H1 (cell line): Measurements from ENCODE around the gene ABCB11. TPM values are rescaled to one million over a fixed set of nuclear protein-coding genes. Genes with fewer than 3 reads are reported as not detected.

Experiments used
- KDM4A ChIP-seq: IDR thresholded peaks from one replicate; pipeline ENCODE4 v1.7.1; 2012; ENCODE audit warnings: low read depth, mild to moderate bottlenecking, moderate library complexity, low read length, inconsistent platforms; ENCODE audit not compliant: severe bottlenecking
- SAP30 ChIP-seq: fragments of 300-600 bp; sonication (generic); IDR thresholded peaks from 2 replicates; pipeline ENCODE4 v1.7.1; 2012; ENCODE audit warnings: low read length, moderate library complexity, mild to moderate bottlenecking, inconsistent platforms; ENCODE audit not compliant: insufficient read depth, insufficient replicate concordance
- SRF ChIP-seq: IDR thresholded peaks from 2 replicates; pipeline ENCODE4 v1.6.1; 2011; ENCODE audit warnings: mild to moderate bottlenecking, low read depth, low read length, moderate library complexity
- polyA plus RNA-seq, 7 experiments: library from polyadenylated mRNA; depleted of rRNA in 3 of 7; stranded (reverse) in 5 of 7; unstranded in 2 of 7; fragments of >200 nt in 5 of 7; fragments of 200-250 nt in 2 of 7; gene quantifications; 1 replicate in 5 of 7; 2 replicates in 1 of 7; 4 replicates in 1 of 7; pipeline versions ENCODE4 v1.2.1 to v1.2.3, GENCODE V29; 2011 to 2013; ENCODE audit warnings: missing spikeins in 2 of 7, mixed read lengths in 2 of 7
- total RNA-seq: library from RNA; stranded (reverse); fragmentation: NEBNext Ultra II Directional; extraction: Animal tissue kit (Norgen Biotek cat#: 25700); gene quantifications from 2 replicates; pipeline ENCODE4 v1.2.1, GENCODE V29; 2021

ABCB11 gene
- total and polyA plus RNA-seq, 2 of the 8 experiments (the other 6 are each of a cell fraction or from before 2014, with no cell fraction given): not detected

DNA sequence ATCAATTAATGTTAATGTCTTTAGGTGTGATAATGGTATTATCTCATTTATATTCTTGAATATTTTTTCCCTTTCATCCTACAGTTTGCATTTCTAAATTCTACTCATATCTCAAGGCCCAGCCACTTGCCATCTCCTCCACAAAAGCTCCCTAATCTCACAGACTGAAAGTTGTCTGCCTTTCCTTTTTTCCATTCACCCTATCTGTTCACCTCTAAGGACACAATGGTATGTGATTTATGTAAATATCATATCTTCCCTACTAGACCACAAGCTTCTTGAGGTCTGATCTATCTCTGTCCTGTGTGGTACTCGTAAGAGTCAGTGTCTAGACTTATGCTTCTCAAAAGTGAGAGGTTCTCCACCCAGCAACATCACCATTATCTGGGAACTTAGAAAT is 137.0 kb downstream of the ABCB11 start (continued):
- TF ChIP-seq SAP30 (no peak), KDM4A (no peak), SRF (no peak)
